ENCODE results near the gene PPP2R5D. TPM values are rescaled to one million over a fixed set of nuclear protein-coding genes. Genes with fewer than 3 reads are reported as not detected.
A peak's percentile ranks its signal among the peaks of the same experiment; 100 is the strongest.

The PPP2R5D gene
- total and polyA plus RNA-seq, 9 of the 15 experiments (the other 6 are each of a cell fraction or from before 2014, with no cell fraction given) = 1.3 to 96.1 (median 38.4) TPM

- DNase-seq (ENCODE audit: extremely low read depth in 1 of 4, low spot score in 3 of 4) (no peak), FAIRE-seq (no peak), ATAC-seq (no peak)
- WGBS (ENCODE audit: insufficient coverage, low coverage, missing lambda C conversion rate) = 87% methylated on average over 9 of the region's 9 CpGs
- H3K79me2 ChIP-seq (ENCODE audit: control insufficient read depth, insufficient read depth, low read length) = no peaks in the 10 kb centered on the region
- POLR2A ChIA-PET = interaction anchor here (1.2 to 2.5 kb wide), 3 partner anchors 9 to 11 kb away, joined by 5 to 12 read pairs (median 10); partner anchors contain the start of gene CUL7
- H3K27ac ChIP-seq (ENCODE audit: extremely low read depth, low read depth, low read length) = no peak overlapping the region
- H3K4me3 ChIP-seq = no peak overlapping the region
- H2AFZ ChIP-seq (ENCODE audit: low read depth, low read length) = no peak overlapping the region
- H3K9me1 ChIP-seq (ENCODE audit: control insufficient read depth, insufficient read depth, low read length) = peaks cover 9% of the 10 kb centered on the region
- peak overlapping the region in 1 of 2 experiments; percentile 0; a peak in 1 of 4 replicates for H3K9ac ChIP-seq (ENCODE audit: insufficient read depth in 1 of 2, low read depth in 2 of 2, low read length in 2 of 2)
- no peaks in the 10 kb centered on the region for H4K20me1 ChIP-seq (replicated peaks; ENCODE audit: control insufficient read depth, insufficient read depth, low read length)
- in situ Hi-C loops (cut with MboI) = no loop called here
- no peaks in the 10 kb centered on the region for H3K27me3 ChIP-seq (ENCODE audit: control insufficient read depth in 2 of 2, insufficient read depth in 2 of 2, low read length in 2 of 2)
- TF ChIP-seq POLR2G (IDR thresholded peaks at IDR 0.05; ENCODE audit: low read depth, low read length) (0 out of 2 replicates have a peak, but pooled peaks have one; percentile 34), ELF1 (tag; IDR thresholded peaks at IDR 0.05) (no peak), RBM34 (IDR thresholded peaks at IDR 0.05; ENCODE audit: borderline replicate concordance, insufficient read depth, low read length) (no peak), RBFOX2 (IDR thresholded peaks at IDR 0.05; ENCODE audit: low read depth, low read length) (0 out of 2 replicates have a peak, but pooled peaks have one; percentile 6)
- CTCF ChIA-PET (ENCODE audit: low intra/inter-chr PET ratio) = no interaction called here
- intact Hi-C loops (cut with micrococcal nuclease) = no loop called here
- peaks cover 0 to 7% of the 10 kb centered on the region in 2 experiments; a peak in 3 of 5 replicates for H3K4me1 ChIP-seq (replicated peaks in 1 of 2; ENCODE audit: control insufficient read depth in 2 of 2, insufficient read depth in 2 of 2, low read length in 2 of 2)
- BruUV-seq (replicated peaks) = no TSS peak
- peaks cover 75% of the 10 kb centered on the region; the same call in 2 of the 3 replicates for H3K36me3 ChIP-seq (ENCODE audit: control insufficient read depth, insufficient read depth, low read length)
- no peak overlapping the region for H3K4me2 ChIP-seq (ENCODE audit: insufficient read depth, low read length)
- H3K9me3 ChIP-seq (replicated peaks; ENCODE audit: control insufficient read depth, insufficient read depth, low read depth, low read length) = no peaks in the 10 kb centered on the region
These were observed 58.9 kb downstream of the PPP2R5D start for GRCh38 chr6:43043310-43043709.

- TF ChIP-seq RBFOX2 (IDR thresholded peaks at IDR 0.05; ENCODE audit: low read depth, low read length) (peak; percentile 26; the same call in 1 of the 2 replicates), POLR2G (IDR thresholded peaks at IDR 0.05; ENCODE audit: low read depth, low read length) (0 out of 2 replicates have a peak, but pooled peaks have one; percentile 7), ZBTB33 (CRISPR knock-in tag; IDR thresholded peaks at IDR 0.05) (peak; percentile 70), POLR2AphosphoS2 (IDR thresholded peaks at IDR 0.05; ENCODE audit: low read length) (0 out of 2 replicates have a peak, but pooled peaks have one; percentile 53), NFYB (IDR thresholded peaks at IDR 0.05; ENCODE audit: extremely low read depth, insufficient read length) (no peak), NELFE (IDR thresholded peaks at IDR 0.05; ENCODE audit: insufficient read depth, insufficient read length) (no peak)
- no peak overlapping the region for H3K4me3 ChIP-seq
- in situ Hi-C loops (cut with MboI) (no loop called here), intact Hi-C loops (cut with micrococcal nuclease) (no loop called here)
- no peak overlapping the region for H3K27ac ChIP-seq (ENCODE audit: extremely low read depth, low read depth, low read length)
- DNase-seq (ENCODE audit: extremely low read depth in 1 of 4, low spot score in 3 of 4) (no peak), ATAC-seq (no peak), FAIRE-seq (no peak)
- ChIA-PET CTCF (ENCODE audit: low intra/inter-chr PET ratio) (no interaction called here), POLR2A (interaction anchor here (0.5 to 1.5 kb wide), 7 partner anchors 8 to 848 kb away, joined by 3 to 9 read pairs (median 3); partner anchors contain the start of genes CUL7 and RRP36)
- no TSS peak for BruUV-seq (replicated peaks)
- H3K4me2 ChIP-seq (ENCODE audit: insufficient read depth, low read length) = no peak overlapping the region
- H3K4me1 ChIP-seq (replicated peaks in 1 of 2; ENCODE audit: control insufficient read depth in 2 of 2, insufficient read depth in 2 of 2, low read length in 2 of 2) = peaks cover 0 to 2% of the 10 kb centered on the region in 2 experiments; a peak in 2 of 5 replicates
- H3K36me3 ChIP-seq (ENCODE audit: control insufficient read depth, insufficient read depth, low read length) = peaks cover 72% of the 10 kb centered on the region
- no peaks in the 10 kb centered on the region for H3K9me3 ChIP-seq (replicated peaks; ENCODE audit: control insufficient read depth, insufficient read depth, low read depth, low read length)
- peak overlapping the region in 1 of 2 experiments; percentile 4; a peak in 1 of 4 replicates for H3K9ac ChIP-seq (ENCODE audit: insufficient read depth in 1 of 2, low read depth in 2 of 2, low read length in 2 of 2)
- H4K20me1 ChIP-seq (replicated peaks; ENCODE audit: control insufficient read depth, insufficient read depth, low read length) = no peaks in the 10 kb centered on the region
- 92% methylated on average over 11 of the region's 11 CpGs for WGBS (ENCODE audit: insufficient coverage, low coverage, missing lambda C conversion rate)
- H2AFZ ChIP-seq (ENCODE audit: low read depth, low read length) = no peak overlapping the region
- H3K79me2 ChIP-seq (ENCODE audit: control insufficient read depth, insufficient read depth, low read length) = no peaks in the 10 kb centered on the region; the same call in 2 of the 3 replicates
- peaks cover 3% of the 10 kb centered on the region for H3K9me1 ChIP-seq (ENCODE audit: control insufficient read depth, insufficient read depth, low read length)
- no peaks in the 10 kb centered on the region for H3K27me3 ChIP-seq (ENCODE audit: control insufficient read depth in 2 of 2, insufficient read depth in 2 of 2, low read length in 2 of 2)
These were observed 61.1 kb downstream of the PPP2R5D start for GRCh38 chr6:43045371-43045930.

Data from K562 (cell line).